Measurements from ENCODE around the gene ZNF37A.
"Not testable (repeated sequence)": the region's sequence is repeated elsewhere in the genome, so short reads cannot be mapped to it uniquely, and the experiment has no call there.

Gene ZNF37A

DNA sequence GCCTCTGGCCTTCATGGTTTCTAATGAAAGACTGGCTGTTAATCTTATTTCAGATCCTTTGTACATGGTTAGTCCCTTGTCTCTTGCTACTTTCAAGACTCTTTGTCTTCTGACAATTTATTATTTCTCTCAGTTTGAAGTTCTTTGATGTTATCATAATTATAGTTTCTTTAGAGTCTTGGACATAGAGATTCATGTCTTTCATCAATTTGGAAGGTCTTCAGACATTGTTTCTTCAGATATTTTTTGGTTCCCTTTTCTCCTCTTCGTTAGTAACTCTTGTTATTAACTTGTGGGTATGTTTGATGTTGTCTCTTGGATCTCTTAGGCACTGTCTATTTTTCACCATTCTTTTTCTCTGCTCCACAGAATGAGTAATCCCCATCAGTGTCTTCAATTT is 8.7 kb downstream of the ZNF37A start:
- H3K4me3 Mint-ChIP-seq, result no peak overlapping the region

DNA sequence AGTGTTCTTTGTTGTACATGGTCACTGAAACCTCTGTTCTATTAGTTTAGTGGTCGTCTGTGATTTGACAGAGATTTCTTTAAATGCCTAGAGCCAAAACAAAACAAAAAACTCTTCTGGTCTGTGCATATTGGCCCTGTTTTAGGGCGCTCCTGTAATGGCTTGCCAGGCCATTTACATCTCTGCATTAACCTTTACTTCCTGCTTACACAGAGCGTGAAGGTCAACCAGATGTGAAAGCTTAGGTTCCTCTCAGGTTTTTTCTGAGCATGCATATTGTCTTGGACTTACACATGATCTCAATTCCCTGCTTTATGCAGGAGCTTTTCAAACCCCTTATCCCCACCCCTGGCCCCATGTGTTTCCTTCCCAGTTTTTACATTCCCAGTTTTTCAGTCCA is 9.6 kb downstream of the ZNF37A start:
- H3K27me3 Mint-ChIP-seq, result no peaks in the 10 kb centered on the region
- peaks cover 38% of the 10 kb centered on the region for H3K9me3 Mint-ChIP-seq
- peaks cover 30% of the 10 kb centered on the region for H3K36me3 Mint-ChIP-seq (ENCODE audit: insufficient read depth)
- no peak overlapping the region for H3K27ac Mint-ChIP-seq (ENCODE audit: low read depth)
- H3K4me1 Mint-ChIP-seq, result peaks cover 9% of the 10 kb centered on the region
- H3K4me3 Mint-ChIP-seq, result no peak overlapping the region
- ATAC-seq (replicated peaks; ENCODE audit: extremely low read depth, poor library complexity, severe bottlenecking), result no peak
- DNase-seq (ENCODE audit: low spot score in 2 of 2), result no peak

More for the DNA sequence above, 8.7 kb downstream of the ZNF37A start:
- Mint-ChIP-seq H3K4me1 (peaks cover 13% of the 10 kb centered on the region), H3K36me3 (ENCODE audit: insufficient read depth) (peaks cover 34% of the 10 kb centered on the region), H3K9me3 (peaks cover 31% of the 10 kb centered on the region), H3K27ac (ENCODE audit: low read depth) (no peak overlapping the region), H3K27me3 (no peaks in the 10 kb centered on the region)
- ATAC-seq (replicated peaks; ENCODE audit: extremely low read depth, poor library complexity, severe bottlenecking), result no peak
- DNase-seq (ENCODE audit: low spot score in 2 of 2), result no peak

DNA sequence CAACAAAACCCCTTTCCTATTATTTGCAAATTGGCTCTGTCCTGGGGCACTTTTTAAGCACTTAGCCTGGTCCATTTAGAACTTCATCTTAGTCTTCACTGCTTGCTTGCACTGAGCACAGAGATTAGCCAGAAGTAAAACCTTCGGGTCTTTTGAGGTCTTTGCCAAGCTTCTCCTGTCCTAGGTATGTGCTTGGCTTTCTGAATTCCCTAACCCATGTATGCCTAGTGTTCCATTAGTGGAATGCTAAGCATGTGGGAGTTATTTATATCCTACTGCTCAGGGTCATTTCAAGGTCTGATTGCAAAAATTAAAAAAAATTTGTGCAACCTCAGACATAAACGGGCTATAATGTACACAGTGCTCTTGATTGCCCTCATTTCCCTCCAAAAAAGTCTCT is 18.0 kb downstream of the ZNF37A start:
- Mint-ChIP-seq H3K4me1 (no peaks in the 10 kb centered on the region), H3K27me3 (no peaks in the 10 kb centered on the region), H3K9me3 (peaks cover 37% of the 10 kb centered on the region), H3K27ac (ENCODE audit: low read depth) (no peak overlapping the region), H3K4me3 (no peak overlapping the region), H3K36me3 (ENCODE audit: insufficient read depth) (peaks cover 10% of the 10 kb centered on the region)
- ATAC-seq (replicated peaks; ENCODE audit: extremely low read depth, poor library complexity, severe bottlenecking) (no peak), DNase-seq (ENCODE audit: low spot score in 2 of 2) (no peak)

DNA sequence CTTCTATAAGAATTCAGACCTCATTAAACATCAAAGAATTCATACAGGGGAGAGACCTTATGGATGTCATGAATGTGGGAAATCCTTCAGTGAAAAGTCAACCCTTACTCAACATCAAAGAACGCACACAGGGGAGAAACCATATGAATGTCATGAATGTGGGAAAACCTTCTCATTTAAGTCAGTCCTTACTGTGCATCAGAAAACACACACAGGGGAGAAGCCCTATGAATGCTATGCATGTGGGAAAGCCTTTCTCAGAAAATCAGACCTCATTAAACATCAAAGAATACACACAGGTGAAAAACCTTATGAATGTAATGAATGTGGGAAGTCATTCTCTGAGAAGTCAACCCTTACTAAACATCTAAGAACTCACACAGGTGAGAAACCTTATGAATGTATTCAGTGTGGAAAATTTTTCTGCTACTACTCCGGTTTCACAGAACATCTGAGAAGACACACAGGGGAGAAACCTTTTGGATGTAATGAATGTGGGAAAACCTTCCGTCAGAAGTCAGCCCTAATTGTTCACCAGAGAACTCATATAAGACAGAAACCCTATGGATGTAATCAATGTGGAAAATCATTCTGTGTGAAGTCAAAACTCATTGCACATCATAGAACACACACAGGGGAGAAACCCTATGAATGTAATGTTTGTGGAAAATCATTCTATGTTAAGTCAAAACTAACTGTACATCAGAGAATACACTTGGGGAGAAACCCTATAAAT is 24.1 kb downstream of the ZNF37A start:
- Mint-ChIP-seq H3K27ac (ENCODE audit: low read depth) (no peak overlapping the region), H3K9me3 (peaks cover 19% of the 10 kb centered on the region)

DNA sequence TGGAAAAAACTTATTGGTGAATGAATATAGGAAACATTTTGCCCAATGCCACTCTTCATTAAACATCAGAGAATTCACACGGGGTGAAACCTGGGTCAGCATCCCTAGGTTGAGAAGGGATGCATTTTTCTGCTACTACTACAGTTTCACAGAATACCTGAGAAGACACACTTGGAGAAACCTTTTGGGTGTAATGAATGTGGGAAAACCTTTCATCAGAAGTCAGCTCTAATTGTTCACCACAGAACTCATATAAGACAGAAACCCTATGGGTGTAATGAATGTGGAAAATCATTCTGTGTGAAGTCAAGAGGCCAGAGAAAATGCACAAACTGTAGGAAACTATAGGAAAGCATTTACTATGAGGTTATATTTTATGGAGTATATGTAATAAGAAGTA is 24.9 kb downstream of the ZNF37A start:
- Mint-ChIP-seq H3K27me3 (no peaks in the 10 kb centered on the region), H3K4me3 (no peak overlapping the region), H3K27ac (ENCODE audit: low read depth) (no peak overlapping the region), H3K36me3 (ENCODE audit: insufficient read depth) (peaks cover 20% of the 10 kb centered on the region), H3K9me3 (peaks cover 18% of the 10 kb centered on the region), H3K4me1 (no peaks in the 10 kb centered on the region)
- no peak for ATAC-seq (replicated peaks; ENCODE audit: extremely low read depth, poor library complexity, severe bottlenecking)
- no peak for DNase-seq (ENCODE audit: low spot score in 2 of 2)

More for the DNA sequence above, 24.1 kb downstream of the ZNF37A start:
- H3K4me1 Mint-ChIP-seq, result no peaks in the 10 kb centered on the region
- ATAC-seq (replicated peaks; ENCODE audit: extremely low read depth, poor library complexity, severe bottlenecking), result no peak
- no peaks in the 10 kb centered on the region for H3K27me3 Mint-ChIP-seq
- no peak overlapping the region for H3K4me3 Mint-ChIP-seq
- H3K36me3 Mint-ChIP-seq (ENCODE audit: insufficient read depth), result peaks cover 19% of the 10 kb centered on the region
- DNase-seq (ENCODE audit: low spot score in 2 of 2), result no peak

DNA sequence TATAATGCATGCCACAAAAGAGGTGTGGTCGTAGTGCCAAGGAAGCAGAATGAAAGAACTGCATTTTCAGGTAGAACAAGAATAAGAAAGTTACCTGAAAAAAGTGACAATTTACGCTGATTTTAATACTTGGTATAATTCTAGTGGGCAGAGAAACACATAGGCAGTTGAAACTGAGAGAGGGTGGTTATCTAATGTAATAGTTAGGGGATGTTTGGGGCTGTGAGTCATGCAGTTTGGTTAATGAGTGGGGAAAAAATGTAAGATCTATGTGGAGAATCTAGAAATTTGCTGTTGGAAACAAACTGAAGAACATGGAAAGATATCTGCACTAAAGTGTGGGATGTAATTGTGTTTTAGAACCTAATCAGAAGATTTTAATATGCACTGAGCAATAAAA is 33.7 kb downstream of the ZNF37A start:
- DNase-seq (ENCODE audit: low spot score in 2 of 2) (no peak), ATAC-seq (replicated peaks; ENCODE audit: extremely low read depth, poor library complexity, severe bottlenecking) (no peak)
- H3K4me1 Mint-ChIP-seq, result no peaks in the 10 kb centered on the region
- H3K27ac Mint-ChIP-seq (ENCODE audit: low read depth), result no peak overlapping the region
- H3K9me3 Mint-ChIP-seq, result peaks cover 57% of the 10 kb centered on the region
- no peaks in the 10 kb centered on the region for H3K27me3 Mint-ChIP-seq
- peaks cover 1% of the 10 kb centered on the region for H3K36me3 Mint-ChIP-seq (ENCODE audit: insufficient read depth)
- H3K4me3 Mint-ChIP-seq, result no peak overlapping the region

DNA sequence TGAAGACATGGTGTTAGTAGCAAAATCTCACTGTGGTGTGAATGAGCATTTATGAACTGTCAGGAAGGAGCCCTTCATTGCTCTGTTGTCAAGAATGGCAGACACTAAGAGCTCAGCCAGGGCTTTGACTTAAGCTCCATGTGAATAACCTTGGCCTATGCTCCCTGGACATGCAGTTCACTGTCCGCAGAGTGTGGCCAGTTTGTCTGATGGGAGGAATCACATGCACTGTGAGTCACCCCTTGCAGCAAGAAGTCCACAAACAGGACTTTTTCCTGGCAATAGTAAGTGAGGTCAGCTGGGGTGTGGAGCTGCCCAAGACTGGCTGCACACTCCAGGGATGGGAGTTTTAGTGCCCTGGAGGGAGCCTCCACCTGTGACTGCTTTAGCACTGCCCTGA is 49.5 kb downstream of the ZNF37A start:
- H3K9me3 Mint-ChIP-seq, result peaks cover 18% of the 10 kb centered on the region
- H3K36me3 Mint-ChIP-seq (ENCODE audit: insufficient read depth), result no peaks in the 10 kb centered on the region
- no peak overlapping the region for H3K4me3 Mint-ChIP-seq
- H3K4me1 Mint-ChIP-seq, result no peaks in the 10 kb centered on the region
- DNase-seq (ENCODE audit: low spot score in 2 of 2) (no peak), ATAC-seq (replicated peaks; ENCODE audit: extremely low read depth, poor library complexity, severe bottlenecking) (no peak)
- H3K27ac Mint-ChIP-seq (ENCODE audit: low read depth), result no peak overlapping the region
- no peaks in the 10 kb centered on the region for H3K27me3 Mint-ChIP-seq

DNA sequence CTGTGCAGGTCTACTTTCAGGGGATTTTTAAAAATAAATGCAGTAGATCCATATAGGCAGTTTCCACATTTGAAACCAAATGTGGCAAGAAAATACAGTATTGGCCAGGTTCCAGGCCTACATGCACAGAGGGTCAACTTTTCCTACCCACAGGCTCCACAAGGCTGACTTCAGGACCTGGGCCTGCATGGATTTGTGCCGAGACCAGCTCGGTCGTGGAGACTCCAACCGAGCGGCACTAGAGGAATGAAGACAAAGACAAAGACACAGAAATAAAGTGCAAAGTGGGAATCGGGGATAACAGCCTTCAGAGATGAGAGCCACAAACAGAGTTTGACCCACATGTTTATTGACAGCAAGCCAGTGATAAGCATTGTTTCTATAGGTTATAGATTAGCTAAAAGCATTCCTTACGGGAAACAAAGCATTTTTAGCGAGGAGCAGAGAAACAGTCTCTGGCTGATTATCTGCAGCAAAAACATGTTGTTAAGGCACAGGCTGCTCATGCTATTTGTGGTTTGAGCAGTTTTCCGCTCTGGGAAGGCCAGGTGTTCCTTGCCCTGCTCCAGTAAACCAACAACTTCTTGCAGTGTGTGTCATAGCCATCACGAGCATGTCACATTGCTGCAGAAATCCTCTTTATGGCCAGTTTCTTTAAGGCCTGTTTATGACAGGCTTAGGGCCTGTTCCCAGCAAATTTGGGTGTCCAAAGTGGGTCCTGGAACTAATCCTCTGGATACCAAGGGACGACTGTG is 52.6 kb downstream of the ZNF37A start:
- peaks cover 10% of the 10 kb centered on the region for H3K9me3 Mint-ChIP-seq
- no peaks in the 10 kb centered on the region for H3K27me3 Mint-ChIP-seq
- ATAC-seq (replicated peaks; ENCODE audit: extremely low read depth, poor library complexity, severe bottlenecking) (no peak), DNase-seq (ENCODE audit: low spot score in 2 of 2) (no peak)
- H3K4me3 Mint-ChIP-seq, result no peak overlapping the region
- H3K27ac Mint-ChIP-seq (ENCODE audit: low read depth), result no peak overlapping the region
- no peaks in the 10 kb centered on the region for H3K36me3 Mint-ChIP-seq (ENCODE audit: insufficient read depth)
- no peaks in the 10 kb centered on the region for H3K4me1 Mint-ChIP-seq

DNA sequence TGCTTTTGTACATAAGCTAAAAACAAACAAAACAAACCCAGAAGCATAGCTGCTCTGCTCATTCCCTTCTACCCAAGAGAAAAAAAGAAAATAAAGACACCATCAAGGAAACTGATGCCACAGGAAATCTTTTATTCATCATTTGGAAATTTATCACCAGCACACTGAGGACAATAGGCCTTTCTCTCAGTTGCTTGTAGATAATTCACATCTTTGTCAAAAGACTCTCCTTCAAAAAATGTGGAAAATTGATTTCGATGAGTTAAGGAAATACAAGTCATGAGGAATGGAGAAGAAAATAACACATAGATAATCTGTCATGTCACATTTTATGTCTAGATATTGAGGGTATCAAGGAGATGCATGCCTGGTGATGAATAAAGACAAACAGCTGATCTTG is 53.5 kb downstream of the ZNF37A start:
- Mint-ChIP-seq H3K27me3 (no peaks in the 10 kb centered on the region), H3K9me3 (peaks cover 7% of the 10 kb centered on the region), H3K27ac (ENCODE audit: low read depth) (no peak overlapping the region), H3K4me3 (no peak overlapping the region), H3K36me3 (ENCODE audit: insufficient read depth) (no peaks in the 10 kb centered on the region), H3K4me1 (no peaks in the 10 kb centered on the region)
- no peak for DNase-seq (ENCODE audit: low spot score in 2 of 2)
- ATAC-seq (replicated peaks; ENCODE audit: extremely low read depth, poor library complexity, severe bottlenecking), result no peak

DNA sequence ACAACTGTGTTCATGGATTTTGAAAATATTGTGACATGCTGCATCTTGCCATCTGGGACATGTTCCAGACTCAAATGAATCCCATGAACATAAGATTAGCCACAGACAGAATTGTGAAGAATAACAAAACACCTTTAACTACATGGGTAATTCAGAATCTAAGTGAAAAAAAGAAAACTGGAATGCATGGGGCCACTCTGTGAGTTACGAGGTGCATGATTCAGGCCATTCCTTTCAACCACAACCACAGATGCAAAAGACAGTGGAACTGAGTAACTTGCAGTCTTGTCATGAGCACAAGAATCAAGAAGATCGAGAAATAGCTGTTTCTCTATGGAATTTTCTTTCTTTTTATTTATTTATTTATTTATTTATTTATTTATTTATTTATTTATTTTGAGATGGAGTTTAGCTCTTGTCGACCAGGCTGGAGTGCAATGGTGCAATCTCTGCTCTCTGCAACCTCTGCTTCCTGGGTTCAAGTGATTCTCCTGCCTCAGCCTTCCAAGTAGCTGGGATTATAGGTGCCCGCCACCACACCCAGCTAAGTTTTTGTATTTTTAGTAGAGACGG is 56.8 kb downstream of the ZNF37A start:
- H3K27ac Mint-ChIP-seq (ENCODE audit: low read depth); H3K36me3 Mint-ChIP-seq (ENCODE audit: insufficient read depth); H3K4me3 Mint-ChIP-seq; H3K9me3 Mint-ChIP-seq; DNase-seq (ENCODE audit: low spot score in 2 of 2); H3K27me3 Mint-ChIP-seq; ATAC-seq (replicated peaks; ENCODE audit: extremely low read depth, poor library complexity, severe bottlenecking); H3K4me1 Mint-ChIP-seq: not testable (repeated sequence)

DNA sequence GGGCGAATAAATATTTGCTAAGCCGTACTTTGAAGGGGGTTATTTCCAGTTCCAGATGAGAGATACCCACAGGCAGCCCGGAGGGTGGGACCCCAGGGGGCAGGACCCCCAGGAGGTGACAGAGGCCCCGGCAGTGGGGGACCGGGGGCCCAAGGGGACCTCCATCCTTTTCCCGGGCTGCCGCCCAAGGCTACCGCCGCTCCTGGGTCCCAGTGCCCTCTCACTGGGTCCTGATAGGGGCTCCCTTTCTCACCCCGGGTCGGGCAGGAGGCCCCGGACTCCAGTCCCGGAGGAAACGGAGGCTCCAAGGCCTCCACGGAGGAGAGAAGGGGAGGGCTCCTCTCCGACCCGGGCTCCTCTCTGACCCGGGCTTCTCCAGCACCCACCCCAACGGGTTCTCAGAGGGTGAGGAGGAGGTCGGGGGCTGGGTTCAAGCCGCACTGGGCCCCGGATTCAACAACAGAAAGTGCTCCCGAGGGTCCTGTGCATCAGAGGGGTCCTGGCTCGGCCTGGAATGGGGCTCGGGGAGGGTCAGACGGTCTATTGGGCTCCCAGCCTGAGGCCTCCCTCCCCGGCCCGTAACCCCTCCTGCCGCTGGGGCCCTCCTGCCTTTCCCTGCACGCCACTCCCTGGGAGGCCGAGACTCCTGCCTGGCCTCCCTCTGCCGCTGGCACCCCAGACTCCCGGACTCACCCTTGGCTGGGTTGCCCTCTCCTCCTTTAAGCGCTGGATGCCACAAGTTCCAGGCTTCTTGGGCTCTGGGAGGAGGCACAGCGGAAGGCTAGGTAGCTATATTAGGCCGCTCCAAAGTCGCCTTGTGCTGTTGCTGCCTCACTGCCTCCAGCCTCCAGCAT is 62.5 kb downstream of the ZNF37A start:
- no peak for ATAC-seq (replicated peaks; ENCODE audit: extremely low read depth, poor library complexity, severe bottlenecking)
- no peaks in the 10 kb centered on the region for H3K4me1 Mint-ChIP-seq
- H3K27ac Mint-ChIP-seq (ENCODE audit: low read depth), result no peak overlapping the region
- H3K4me3 Mint-ChIP-seq, result no peak overlapping the region
- no peaks in the 10 kb centered on the region for H3K27me3 Mint-ChIP-seq
- H3K9me3 Mint-ChIP-seq, result peaks cover 31% of the 10 kb centered on the region
- DNase-seq (ENCODE audit: low spot score in 2 of 2), result no peak
- H3K36me3 Mint-ChIP-seq (ENCODE audit: insufficient read depth), result no peaks in the 10 kb centered on the region

DNA sequence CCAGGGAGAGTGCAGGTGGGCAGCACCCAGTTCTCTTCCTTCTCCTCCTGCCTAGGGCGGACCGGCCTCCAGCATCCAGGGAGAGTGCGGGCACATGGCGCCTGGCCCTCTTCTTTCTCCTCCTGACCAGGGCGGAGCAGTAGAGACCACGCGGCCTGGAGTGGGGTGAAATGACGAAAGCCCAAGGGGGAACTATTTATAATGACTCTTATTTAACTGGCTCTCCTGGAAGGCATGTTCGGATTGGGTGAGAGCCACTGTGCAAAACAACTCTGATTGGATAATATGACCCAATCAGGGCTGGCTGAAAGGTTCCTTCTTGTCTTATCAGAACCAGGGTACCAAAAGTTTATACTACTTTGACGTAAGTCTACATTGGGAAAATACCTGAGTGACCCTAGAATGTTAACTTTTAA is 63.1 kb downstream of the ZNF37A start:
- ATAC-seq (replicated peaks; ENCODE audit: extremely low read depth, poor library complexity, severe bottlenecking), result no peak
- H3K27ac Mint-ChIP-seq (ENCODE audit: low read depth), result no peak overlapping the region

More for the DNA sequence above, 63.1 kb downstream of the ZNF37A start:
- H3K27me3 Mint-ChIP-seq, result no peaks in the 10 kb centered on the region
- peaks cover 31% of the 10 kb centered on the region for H3K9me3 Mint-ChIP-seq
- no peak overlapping the region for H3K4me3 Mint-ChIP-seq
- H3K4me1 Mint-ChIP-seq, result no peaks in the 10 kb centered on the region
- DNase-seq (ENCODE audit: low spot score in 2 of 2), result no peak
- H3K36me3 Mint-ChIP-seq (ENCODE audit: insufficient read depth), result no peaks in the 10 kb centered on the region

Measured in central memory CD8-positive, alpha-beta T cell (primary cell).